ENCODE results near the gene ANKRD6.

- TF ChIP-seq POLR2A (IDR thresholded peaks at IDR 0.05) = no peak
- TF ChIP-seq CTCF (IDR thresholded peaks at IDR 0.05 in 4 of 5, conservative IDR thresholded peaks at IDR 0.05 in 1 of 5) = no peak
Measured at GRCh38 chr6:89650579-89650978, 217.6 kb downstream of the ANKRD6 start.
